OCI-LY3 (cell line): Measurements from ENCODE around the gene RPE65.

Experiments
- CTCF ChIP-seq: fragments of 200-600, 300-600 bp; sonication (generic); IDR thresholded peaks from 2 replicates; pipeline ENCODE4 v1.5.1; 2014; ENCODE audit warnings: antibody characterized with exemption, low read length, low read depth
- EZH2phosphoT487 ChIP-seq: fragments of 200-600 bp; shearing (Covaris generic); IDR thresholded peaks from 2 replicates; pipeline ENCODE4 v1.6.1; 2018; ENCODE audit warnings: antibody characterized with exemption, mixed run types, low read depth

- TF ChIP-seq CTCF (no peak), EZH2phosphoT487 (no peak)
These were observed 45.8 kb upstream of the RPE65 start for GRCh38 chr1:68495532-68495931.
